Activated T-helper 1 cell treated with Interleukin-2 at 50 U/mL for 16 hours (primary cell): Measurements from ENCODE around the gene MPV17.
"Not testable (repeated sequence)": the region's sequence is repeated elsewhere in the genome, so short reads cannot be mapped to it uniquely, and the experiment has no call there.

Experiments
- DNase-seq: peaks from one replicate; pipeline ENCODE4 v3.0.0-alpha.2; 2020; ENCODE audit warnings: low read depth

Gene MPV17, protein sequence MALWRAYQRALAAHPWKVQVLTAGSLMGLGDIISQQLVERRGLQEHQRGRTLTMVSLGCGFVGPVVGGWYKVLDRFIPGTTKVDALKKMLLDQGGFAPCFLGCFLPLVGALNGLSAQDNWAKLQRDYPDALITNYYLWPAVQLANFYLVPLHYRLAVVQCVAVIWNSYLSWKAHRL

DNA sequence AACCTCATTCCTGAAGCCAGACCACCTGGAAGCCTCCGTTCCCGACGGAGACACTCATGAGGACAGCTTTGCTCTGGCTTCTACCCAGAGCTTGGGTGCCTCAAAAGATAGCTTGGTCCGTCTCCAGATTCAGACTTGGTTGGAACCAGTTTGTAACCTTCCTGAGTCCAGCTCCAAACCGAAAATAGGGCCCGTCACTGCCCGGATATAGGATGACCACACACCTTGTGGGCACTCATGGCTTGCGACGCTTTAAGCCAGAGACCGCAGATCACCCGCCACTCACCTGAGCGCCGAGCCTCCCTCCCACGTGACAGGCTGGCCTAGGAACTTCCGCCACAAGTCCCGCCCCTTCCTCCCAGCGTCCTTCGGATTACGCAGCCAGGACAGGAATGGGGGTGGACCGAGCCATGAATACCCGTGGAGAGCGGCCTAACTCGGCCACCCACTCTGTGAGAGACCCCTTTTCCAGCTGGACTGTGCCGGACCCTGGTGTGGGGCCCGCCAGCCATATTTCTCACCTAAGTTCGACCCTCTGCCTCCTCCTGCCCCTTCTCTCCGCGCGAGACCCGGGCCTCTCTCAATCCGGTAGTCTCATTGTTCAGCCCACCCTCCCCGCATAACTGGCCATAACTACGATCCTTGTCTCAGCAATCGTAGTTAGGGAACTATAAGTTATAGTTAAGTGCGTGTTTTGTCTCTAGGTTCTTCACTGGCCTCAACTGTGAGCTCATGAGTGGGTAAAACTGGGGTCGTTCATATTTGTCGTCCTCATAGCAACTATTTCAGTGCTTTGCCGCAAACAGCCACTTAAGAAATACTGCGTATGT is at the start of gene MPV17:
Gene MPV17 (minus strand): TSS at position 332 of the 830 bp plus-strand sequence. CDS start 580 bp downstream, outside the sequence.
- DNase-seq, result peak; percentile 76

DNA sequence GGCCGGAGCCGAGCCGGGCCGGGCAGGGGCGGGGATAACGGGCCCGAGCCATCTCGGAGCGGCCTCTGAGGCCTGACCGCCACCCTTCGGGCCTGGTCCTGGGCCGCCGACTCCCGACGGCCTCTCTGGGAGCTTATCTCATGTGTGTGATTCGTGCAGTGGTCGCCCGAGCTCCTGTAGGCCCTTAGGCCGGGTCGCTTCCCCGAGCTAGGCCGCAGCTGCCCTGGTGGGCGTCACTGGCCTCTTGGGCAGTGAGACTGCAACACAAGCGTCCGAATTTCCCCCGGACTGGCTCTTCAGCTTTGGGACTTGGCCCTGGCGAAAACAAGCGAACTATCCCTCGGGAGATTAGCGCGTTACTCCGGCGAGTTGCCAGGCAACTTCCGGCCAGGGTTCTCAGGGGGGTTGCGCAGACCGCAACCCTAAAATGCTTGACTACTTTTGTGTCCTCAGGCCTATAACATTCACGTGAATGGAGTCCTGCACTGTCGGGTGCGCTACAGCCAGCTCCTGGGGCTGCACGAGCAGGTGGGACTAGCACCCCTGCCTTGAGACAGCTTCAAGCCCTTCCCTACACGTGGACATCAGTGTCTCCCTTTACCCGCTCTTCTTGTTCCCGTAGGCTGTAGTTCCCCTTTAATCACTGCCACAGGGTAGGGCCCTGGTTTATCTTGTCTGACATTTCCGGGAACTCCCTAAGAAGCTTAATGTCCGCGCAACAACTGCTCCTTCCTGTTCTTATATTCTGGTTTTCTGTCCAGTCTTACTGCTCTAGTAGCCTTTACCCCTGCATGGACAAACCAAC is 48.1 kb upstream of the MPV17 start:
- no peak for DNase-seq

DNA sequence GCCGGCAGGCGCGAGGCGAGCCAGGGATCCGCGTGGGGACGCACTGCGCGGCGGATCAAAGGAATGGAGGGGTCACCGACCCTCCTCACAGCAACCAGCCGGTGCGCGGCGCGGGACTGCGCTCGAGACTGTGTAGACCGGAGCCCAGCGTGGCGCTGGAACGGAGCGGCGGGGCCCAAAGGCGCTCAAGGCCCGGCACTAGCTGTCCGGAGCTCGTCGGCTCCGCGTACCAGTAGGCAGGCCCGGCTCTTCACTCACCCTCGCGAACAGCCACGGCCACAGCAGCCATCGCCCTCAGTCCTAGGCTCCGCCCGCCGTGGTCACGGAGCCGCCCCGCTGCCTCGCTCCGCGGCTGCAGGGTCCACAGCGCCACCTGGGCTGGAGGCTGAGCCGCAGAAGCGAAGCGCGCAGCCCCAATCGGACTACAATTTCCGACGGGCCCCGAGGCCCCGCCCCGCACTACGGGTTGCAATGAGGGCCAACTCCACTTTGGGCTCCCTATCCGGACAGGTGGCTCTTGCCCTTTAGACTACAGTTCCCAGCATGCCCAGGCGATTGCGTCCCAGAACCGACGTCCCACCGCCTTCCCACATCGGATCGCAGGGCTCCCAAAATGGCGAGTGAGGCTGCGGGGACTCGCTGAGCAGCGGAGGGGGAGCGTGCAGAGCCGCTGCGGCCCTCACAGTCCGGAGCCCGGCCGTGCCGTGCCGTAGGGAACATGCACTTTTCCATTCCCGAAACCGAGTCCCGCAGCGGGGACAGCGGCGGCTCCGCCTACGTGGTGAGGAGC is 47.3 kb upstream of the MPV17 start, which contains the start of the genes EIF2B4 and SNX17:
Gene EIF2B4 (minus strand): TSS at position 313 of the 790 bp plus-strand sequence. CDS start 24 bp downstream, at position 289.
Gene SNX17 (plus strand): TSS at position 591 of the 790 bp plus-strand sequence. CDS start 128 bp downstream, at position 719.
- peak; percentile 99 for DNase-seq

DNA sequence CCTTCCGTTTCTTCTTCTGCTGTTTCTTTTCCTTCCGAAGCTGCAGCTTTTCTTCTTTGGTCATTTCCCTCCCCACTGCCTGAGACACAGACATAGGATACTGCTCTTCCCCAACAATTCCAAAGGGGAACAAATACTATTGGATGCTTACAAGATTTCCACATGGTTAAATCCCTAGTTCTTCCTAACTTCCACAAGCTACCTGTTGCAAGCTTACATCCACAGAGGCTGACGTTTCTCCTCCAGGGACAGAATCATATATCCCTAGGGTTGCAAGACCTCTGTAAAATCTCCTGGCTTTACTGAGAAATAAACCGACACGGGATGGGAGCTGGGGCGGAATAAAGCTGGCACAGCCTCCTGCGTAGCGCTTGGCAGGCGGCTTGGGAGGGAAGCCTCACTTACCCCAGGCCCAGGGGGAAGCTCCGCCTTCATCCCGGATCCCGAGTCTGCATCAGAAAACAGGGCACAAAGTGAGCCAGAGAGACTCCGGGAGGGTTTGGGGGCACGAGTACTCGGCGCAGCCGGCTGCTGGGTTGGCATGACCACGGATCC is 46.7 kb upstream of the MPV17 start:
- DNase-seq, result no peak

DNA sequence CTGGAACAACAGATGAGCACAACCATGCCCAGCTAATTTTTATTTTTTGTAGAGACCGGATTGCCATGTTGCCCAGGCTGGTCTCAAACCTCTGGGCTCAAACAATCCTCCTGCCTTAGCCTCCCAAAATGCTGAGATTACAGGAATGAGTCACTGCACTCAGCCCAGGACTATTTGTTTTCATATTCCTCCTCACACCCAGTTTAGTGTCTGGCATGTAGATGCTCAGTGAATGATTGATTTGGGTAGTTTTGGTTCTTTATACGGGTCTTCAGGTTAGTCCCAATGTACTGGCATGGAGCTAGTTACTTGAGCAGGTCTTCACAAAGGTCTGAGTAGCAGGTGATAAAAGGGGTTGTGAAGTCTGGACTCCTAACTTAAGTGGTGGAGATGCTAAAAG is 41.0 kb upstream of the MPV17 start:
- no peak for DNase-seq

DNA sequence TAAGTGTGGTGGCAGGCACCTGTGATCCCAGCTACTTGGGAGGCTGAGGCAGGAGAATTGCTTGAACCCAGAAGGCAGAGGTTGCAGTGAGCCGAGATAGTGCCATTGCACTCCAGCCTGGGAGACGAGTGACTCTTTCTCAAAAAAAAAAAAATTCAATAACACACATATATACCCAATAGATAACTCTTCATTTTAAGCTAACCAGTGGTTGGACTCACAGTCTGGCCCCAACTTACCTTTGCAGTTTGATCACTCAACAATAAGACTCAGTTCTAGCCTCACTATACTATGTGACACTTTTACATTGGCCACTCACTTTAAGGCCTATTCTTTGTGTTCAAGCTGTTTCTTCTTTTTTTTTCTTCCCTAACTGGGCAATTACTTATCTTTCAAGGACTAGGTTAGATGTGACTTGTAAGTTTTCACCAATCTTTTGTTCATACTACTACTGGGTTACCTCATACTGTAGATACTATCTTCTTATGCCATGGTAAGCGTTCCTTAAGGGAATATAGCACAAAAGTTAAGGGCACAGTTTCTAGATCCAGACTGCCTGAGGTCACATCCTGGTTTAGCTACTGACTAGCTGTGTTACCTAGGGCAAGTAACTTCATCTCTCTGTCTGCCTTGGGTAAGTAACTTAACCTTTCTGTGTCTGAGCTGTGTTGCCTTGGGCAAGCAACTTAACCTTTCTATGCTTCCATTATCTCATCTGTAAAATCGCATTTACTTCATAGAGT is 40.0 kb upstream of the MPV17 start:
- DNase-seq, result no peak

DNA sequence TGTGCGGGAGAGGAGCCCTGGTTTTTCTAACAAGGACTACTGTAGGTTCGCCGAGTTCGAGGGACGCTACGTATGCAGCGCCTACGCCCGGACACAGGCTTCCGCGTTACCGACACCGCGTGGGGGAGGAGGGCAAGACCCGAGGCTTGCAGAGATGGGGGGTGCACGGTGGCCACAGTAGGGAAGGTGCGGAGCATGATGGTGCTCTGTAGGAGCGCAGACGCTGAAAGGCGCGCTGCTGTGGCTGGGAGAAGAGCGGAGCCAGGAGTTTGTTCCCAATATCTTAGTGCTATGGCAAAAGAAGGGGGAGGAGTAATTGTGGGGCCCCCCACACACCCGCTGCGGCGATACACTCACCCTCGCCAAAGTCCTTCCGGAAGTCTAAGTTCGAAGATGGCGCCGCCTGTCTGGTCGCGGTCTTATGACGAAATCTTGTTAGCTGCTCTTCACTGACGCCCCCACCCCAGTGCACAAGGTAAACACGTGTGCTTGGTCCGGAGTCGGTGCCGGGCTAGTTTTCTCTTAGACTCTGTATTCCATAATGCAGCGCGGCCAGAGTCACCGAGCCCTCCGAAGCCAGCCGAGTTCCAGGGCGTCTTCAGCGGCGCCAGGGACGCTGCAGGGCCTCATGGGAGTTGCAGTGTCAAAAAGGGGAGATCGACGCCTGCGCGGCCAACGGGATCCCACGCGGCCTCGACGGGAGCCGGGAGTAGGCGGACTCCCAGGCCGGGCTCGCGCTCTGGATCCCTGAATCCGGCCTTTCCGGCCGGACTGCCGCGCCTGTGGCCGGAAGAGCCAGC is 33.7 kb upstream of the MPV17 start, which contains the start of gene GTF3C2:
Gene GTF3C2 (minus strand): TSS at position 383 of the 800 bp plus-strand sequence. CDS start 13,210 bp downstream, outside the sequence.
- DNase-seq, result peak; percentile 82

DNA sequence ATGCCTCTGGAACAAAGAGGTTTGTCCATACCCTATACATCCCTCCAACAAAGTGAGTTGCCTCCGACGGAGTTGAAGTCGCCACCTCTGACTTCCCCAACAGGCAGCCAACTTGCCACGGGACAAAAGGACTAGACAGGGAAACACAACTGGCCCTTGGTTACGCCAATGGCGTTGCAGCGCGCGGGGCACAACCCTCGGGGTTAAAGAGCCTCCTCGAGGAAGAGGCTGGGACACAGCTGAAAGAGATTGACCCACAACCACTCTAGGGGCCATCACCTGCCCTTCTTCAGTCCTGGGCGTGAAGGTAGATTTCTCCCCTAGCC is 33.1 kb upstream of the MPV17 start:
- DNase-seq, result no peak

DNA sequence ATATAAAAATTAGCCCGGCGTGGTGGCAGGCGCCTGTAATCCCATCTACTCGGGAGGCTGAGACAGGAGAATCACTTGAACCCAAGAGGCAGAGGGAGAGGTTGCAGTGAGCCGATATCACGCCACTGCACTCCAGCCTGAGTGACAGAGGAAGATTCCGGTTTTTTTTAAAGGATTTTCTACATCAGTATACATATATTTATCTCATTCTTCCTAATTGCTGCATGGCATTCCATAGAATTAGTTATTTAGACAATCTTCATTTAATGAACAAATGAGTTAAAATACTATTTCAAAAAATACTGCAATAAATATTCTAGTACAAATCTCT is 31.7 kb upstream of the MPV17 start:
- DNase-seq, result no peak

DNA sequence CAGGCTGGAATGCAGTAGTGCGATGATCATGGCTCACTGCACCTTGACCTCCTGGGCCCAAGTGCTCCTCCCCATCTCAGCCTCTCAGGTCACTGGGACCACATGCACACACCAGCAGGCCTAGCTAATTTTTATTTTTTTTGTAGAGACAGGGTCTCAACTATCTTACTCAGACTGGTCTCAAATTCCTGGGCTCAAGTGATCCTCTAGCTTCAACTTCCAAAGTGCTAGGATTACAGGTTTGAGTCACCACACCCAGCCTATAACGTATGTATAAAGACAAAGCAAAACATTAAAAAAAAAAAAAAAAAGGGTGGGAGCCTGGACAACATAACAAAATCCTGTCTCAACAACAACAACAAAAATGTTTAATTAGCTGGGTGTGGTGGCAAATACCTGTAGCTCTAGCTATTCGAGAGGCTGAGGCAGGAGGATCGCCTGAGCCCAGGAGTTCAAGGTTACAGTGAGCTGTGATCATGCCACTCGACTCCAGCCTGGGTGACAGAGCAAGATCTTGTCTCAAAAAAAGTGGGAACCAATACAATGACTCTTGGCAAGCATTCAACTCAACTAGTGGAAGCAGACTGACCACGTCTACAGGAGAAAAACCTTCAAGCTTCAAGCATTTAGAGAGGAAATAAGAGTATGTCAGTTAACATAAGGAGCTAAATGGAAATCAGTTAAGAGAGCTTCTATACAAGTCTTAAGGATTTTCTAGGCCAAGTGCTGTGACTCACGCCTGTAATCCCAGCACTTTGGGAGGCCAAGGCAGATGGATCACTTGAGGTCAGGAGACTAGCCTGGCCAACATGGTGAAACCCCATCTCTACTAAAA is 31.1 kb upstream of the MPV17 start:
- DNase-seq, result no peak

DNA sequence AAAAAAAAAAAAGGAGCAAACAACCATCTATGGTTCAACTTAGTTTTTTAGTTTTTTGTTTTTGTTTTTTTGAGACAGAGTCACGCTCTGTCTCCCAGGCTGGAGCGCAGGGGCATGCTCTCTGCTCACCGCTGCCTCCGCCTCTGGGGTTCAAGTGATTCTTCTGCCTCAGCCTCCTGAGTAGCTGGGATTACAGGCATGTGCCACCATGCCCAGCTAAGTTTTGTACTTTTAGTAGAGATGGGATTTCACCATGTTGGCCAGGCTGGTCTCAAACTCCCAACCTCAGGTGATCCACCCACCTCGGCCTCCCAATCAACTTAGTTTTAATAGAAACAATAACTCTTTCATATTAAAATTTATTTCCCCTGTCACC is 30.5 kb upstream of the MPV17 start:
- not testable (repeated sequence) for DNase-seq

DNA sequence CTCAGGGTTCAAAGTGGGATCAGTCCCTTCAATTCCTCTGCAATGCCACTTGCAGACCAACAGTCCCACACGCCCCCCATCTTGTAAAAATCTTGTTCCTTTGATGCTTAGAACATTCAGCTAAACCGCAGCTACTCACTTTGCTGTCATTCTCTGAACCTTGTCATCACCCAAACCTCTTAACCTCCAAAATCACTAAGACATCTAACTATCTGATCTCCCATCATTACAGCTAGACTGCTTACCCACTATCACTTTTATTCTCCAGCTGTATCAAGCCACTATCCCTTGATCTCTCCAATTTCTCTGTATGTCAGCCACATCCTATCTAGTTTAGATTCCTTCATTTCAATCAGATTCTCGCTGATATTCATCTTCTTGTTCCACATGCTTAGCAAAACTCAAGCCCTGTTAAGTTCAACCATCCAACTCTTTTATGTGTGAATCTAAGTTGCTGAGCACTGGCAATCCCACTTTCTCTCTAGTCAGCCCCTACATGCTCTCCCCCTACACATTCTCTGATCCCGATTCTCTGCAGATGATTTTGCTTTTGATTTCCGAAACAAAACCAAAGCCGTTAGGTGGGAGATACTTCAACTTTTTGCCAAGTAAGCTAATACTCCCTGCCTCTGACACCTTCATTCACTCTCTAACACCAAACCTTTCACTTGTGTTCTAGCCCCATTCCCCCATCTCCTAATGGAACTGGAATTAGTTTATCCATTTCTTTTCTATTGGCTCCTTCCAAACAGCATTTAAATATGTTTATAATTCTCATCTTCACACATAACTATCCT is 29.1 kb upstream of the MPV17 start:
- no peak for DNase-seq

DNA sequence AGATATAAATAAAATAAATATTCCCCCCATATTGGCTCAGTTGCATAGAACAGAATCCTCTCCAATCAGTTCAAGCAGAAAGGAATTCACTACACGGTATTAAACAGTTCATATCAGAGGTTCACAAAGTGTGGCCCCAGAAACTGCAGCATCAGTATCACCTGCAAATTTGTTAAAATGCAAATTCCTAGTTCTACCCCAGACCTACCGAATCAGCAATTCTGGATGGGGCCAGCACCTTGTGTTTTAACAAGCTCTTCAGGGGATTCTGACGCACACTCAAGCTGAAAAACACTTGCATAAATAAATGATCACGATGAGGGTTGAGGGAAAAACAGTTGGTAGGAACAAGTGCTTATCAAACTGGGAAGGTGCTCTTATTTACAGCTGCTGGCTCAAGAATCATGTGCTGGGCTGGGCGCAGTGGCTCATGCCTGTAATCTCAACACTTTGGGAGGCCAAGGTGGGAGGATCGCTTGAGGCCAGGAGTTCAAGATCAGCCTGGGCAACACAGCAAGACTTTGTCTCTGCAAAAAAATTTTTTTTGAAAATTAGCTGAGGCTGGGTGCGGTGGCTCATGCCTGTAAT is 27.3 kb upstream of the MPV17 start:
- no peak for DNase-seq

DNA sequence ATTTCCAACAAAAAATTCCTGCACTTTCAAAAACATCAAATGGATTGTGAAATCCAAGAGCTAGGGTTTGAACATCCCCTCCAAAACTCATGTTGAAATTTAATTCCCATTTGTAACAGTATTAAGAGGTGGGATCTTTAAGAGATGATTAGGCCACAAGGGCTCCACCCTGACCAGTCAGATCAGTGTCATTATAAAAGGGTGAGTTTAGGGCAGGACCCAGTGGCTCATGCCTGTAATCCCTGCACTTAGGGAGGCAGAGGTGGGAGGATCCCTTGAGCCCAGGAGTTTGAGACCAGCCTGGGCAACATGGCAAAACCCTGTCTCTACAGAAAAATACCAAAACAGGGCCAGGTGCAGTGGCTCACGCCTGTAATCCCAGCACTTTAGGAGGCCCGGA is 24.7 kb upstream of the MPV17 start:
- no peak for DNase-seq

DNA sequence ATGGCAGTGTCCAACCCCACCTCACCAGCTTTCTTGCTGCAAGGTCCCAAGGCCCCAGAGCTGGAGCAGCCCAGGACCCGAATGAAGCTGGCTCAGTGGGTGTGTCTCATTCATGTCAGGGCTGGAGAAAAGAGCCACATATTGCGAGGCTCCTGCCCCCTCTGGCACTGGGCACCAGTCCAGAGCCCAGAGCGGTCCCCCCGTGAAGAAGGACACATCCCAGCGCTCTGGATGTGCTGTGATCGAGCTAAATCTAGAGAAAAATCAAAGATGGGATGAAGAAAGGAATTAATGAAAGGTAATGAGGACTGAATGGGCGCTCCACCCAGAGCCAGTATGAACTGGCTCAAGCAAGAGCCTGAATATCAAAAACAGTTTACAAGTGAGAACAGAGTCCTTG is 13.3 kb upstream of the MPV17 start:
- DNase-seq, result no peak

DNA sequence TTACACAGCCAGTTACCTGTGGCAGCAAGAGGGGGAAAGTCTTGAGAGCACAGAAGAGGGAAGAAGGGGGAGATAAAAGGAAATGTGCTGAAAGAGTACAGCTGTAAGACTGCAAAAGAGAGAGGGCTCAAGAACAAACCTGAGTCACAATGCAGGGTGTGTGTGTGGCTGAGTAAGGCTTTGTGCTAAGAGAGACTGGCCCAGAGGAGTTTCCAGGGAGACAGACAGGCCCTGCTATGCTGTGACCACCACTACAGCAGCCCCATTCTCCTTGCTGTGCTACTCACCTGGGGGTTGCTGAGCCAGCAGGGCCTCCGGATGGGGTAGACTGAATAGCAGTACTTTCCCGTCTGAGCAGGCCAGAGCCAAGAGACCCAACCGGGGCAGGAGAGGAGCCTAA is 12.4 kb upstream of the MPV17 start:
- no peak for DNase-seq

DNA sequence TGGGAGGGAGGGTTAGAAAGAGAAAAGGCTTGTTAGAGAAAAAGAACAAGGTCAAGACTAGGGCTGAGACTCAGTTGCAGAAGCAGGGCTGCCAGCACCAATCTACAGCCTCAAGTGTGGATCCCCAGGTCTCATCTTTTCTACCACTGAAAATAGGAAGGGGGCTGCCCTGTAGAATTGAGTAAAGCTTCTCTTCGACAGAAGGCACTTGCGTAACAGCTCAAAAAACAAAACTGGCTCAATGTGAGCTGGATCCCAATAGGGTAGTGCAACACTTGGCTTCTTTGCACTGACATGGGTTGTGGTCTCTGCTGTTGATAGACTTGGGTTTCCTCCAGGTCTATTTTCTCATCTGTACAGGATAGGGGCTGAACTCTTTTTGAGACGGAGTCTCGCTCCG is 1.8 kb upstream of the MPV17 start:
- no peak for DNase-seq
